Measurements from ENCODE around the gene OR7C2.

- TF ChIP-seq CTCF (IDR thresholded peaks at IDR 0.05) (no peak), POLR2A (IDR thresholded peaks at IDR 0.05) (no peak), POLR2AphosphoS5 (IDR thresholded peaks at IDR 0.05) (no peak), EP300 (IDR thresholded peaks at IDR 0.05) (no peak)
Measured at GRCh38 chr19:14972676-14973075, 31.4 kb downstream of the OR7C2 start.

Data from suprapubic skin (tissue), 4 donors.